Stimulated activated memory B cell treated with anti-CD40 and anti-IgM and Interleukin-4, amounts not matched to agents 10 μg/mL and 1 μg/mL and 100 μg/mL, for 72 hours (primary cell): ENCODE results near the gene TCTN2.

Experiments
- ATAC-seq: fragments of 150-1000 bp; cut with Tn5 transposase; 2 replicates; pipeline ENCODE4 v1.10.0; 2021
- H3K27ac Mint-ChIP-seq: one replicate; pipeline ENCODE4 v1.8.0; 2022; ENCODE audit warnings: mild to moderate bottlenecking, mixed read lengths
- H3K27me3 Mint-ChIP-seq: one replicate; pipeline ENCODE4 v1.8.0; 2022; ENCODE audit warnings: mixed read lengths
- H3K36me3 Mint-ChIP-seq: one replicate; pipeline ENCODE4 v1.8.0; 2022; ENCODE audit warnings: mixed read lengths
- H3K4me1 Mint-ChIP-seq: one replicate; pipeline ENCODE4 v1.8.0; 2022; ENCODE audit warnings: mixed read lengths
- H3K4me3 Mint-ChIP-seq: one replicate; pipeline ENCODE4 v1.8.0; 2022; ENCODE audit warnings: mild to moderate bottlenecking, moderate library complexity, mixed read lengths
- H3K9me3 Mint-ChIP-seq: one replicate; pipeline ENCODE4 v1.8.0; 2022; ENCODE audit warnings: mixed read lengths

Gene TCTN2

DNA sequence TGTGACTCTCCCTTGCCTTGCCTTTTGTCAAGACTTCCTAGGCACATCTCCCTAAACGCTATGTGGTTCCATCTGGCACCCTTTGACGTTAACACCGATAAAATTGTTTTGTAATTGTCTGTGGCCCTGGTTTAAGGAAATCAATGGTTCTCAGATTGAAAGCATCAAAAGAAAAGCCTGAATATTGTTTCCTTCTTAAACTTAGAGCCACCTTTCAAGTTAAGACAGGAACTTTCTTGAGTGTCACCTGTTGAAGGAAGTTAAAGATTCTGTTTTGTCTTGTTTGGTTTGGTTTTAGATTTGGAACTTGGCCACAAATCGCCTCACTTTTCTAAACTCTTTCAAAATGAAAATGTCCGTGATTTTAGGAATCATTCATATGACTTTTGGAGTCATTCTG lies 76.4 kb downstream of the TCTN2 start:
- peaks cover 73% of the 10 kb centered on the region for H3K36me3 Mint-ChIP-seq
- no peak overlapping the region for H3K4me3 Mint-ChIP-seq
- no peak overlapping the region for H3K27ac Mint-ChIP-seq
- H3K4me1 Mint-ChIP-seq = peaks cover 9% of the 10 kb centered on the region
- no peaks in the 10 kb centered on the region for H3K9me3 Mint-ChIP-seq
- no peak for ATAC-seq
- H3K27me3 Mint-ChIP-seq = no peaks in the 10 kb centered on the region

GRCh38 chr12:123748161-123748560 lies 77.2 kb downstream of the TCTN2 start:
- Mint-ChIP-seq H3K9me3 (no peaks in the 10 kb centered on the region), H3K27ac (no peak overlapping the region), H3K4me1 (peaks cover 3% of the 10 kb centered on the region), H3K4me3 (no peak overlapping the region), H3K27me3 (no peaks in the 10 kb centered on the region), H3K36me3 (peaks cover 73% of the 10 kb centered on the region)
- ATAC-seq = no peak

GRCh38 chr12:123748661-123749060 lies 77.7 kb downstream of the TCTN2 start:
- H3K27ac Mint-ChIP-seq = no peak overlapping the region
- ATAC-seq = no peak
- H3K9me3 Mint-ChIP-seq = no peaks in the 10 kb centered on the region
- no peaks in the 10 kb centered on the region for H3K27me3 Mint-ChIP-seq
- no peaks in the 10 kb centered on the region for H3K4me1 Mint-ChIP-seq
- H3K36me3 Mint-ChIP-seq = peaks cover 73% of the 10 kb centered on the region
- H3K4me3 Mint-ChIP-seq = no peak overlapping the region

- ATAC-seq = no peak
- H3K36me3 Mint-ChIP-seq = peaks cover 72% of the 10 kb centered on the region
- H3K4me3 Mint-ChIP-seq = no peak overlapping the region
- H3K4me1 Mint-ChIP-seq = no peaks in the 10 kb centered on the region
- no peaks in the 10 kb centered on the region for H3K9me3 Mint-ChIP-seq
- H3K27ac Mint-ChIP-seq = no peak overlapping the region
- H3K27me3 Mint-ChIP-seq = no peaks in the 10 kb centered on the region
These were observed 78.4 kb downstream of the TCTN2 start for GRCh38 chr12:123749355-123749754.

DNA sequence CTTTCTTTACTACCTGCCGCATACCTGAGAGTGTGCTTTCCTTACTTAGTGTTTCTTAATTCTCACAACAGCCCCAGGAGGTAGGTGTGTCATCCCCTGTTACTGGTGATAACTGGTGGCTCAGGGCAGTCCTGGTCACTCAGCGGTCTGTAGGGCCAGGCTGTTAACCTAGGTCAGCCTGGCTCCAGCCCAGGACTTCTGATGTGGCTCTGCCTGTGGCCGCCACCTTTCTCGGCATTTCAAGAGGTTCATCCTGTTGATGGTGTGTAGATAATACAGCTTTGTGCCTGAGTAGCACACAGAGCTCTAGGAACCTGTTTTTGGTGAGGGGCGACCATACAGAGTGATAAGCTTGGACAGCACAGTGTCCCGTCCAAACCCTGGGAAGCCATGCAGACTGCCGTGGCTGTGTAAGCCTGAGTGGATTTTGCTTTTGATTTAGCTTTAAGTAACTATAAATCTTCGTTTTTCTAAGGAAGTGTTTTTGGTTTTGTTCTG lies 79.3 kb downstream of the TCTN2 start:
- no peak for ATAC-seq
- Mint-ChIP-seq H3K36me3 (peaks cover 67% of the 10 kb centered on the region), H3K27me3 (no peaks in the 10 kb centered on the region), H3K9me3 (no peaks in the 10 kb centered on the region), H3K27ac (no peak overlapping the region), H3K4me1 (no peaks in the 10 kb centered on the region), H3K4me3 (no peak overlapping the region)

DNA sequence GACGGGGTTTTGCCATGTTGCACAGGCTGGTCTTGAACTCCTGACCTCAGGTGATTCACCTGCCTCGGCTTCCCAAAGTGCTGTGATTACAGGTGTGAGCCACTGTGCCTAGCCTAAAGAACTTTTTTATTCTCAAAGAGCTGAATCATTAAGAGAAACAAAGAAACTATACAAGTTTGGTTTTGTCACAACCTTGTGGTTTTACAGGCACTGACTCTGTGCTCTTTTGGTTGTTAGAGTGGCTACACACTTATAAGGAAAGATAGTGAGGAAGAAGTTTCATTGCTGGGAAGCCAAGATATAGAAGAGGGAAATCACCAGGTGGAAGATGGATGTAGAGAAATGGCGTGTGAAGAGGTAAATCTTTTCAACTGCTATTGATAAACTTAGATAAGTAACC lies 81.1 kb downstream of the TCTN2 start:
- Mint-ChIP-seq H3K36me3 (peaks cover 55% of the 10 kb centered on the region), H3K4me1 (no peaks in the 10 kb centered on the region), H3K27ac (no peak overlapping the region), H3K4me3 (no peak overlapping the region), H3K9me3 (no peaks in the 10 kb centered on the region), H3K27me3 (no peaks in the 10 kb centered on the region)
- no peak for ATAC-seq

DNA sequence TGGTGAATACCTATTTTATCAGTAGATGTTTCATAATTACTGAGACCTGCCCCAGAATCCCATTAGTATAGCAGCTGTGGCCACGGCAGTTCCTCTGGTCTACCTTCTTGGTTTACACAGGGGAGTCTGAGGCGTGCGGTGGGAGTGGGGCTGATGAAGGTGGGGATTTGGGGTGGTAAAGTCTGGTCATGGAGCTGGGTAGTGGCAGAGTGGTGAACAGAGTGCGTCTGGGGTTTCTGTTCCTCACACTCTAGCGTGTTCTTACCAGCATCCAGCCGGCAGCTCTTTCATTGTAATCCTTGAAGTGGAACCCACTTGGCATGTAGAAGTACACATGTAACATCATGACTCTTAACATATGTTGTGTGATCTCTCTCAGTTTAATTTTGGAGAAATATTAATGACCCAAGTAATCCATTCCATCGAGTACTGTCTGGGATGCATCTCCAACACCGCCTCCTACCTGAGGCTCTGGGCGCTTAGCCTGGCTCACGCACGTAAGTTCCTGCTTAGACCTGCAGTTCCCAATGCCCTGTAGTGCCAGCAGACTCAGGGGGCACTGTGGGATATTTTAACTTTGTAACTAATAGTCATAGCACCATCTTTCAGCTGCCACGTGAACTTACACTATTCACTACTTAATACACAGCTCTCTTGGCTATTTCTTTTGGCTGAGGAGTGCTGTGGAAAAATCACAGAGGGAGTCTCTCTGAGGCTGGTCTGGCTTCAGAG lies 83.3 kb downstream of the TCTN2 start:
- peaks cover 48% of the 10 kb centered on the region for H3K36me3 Mint-ChIP-seq
- H3K27ac Mint-ChIP-seq = no peak overlapping the region
- no peaks in the 10 kb centered on the region for H3K27me3 Mint-ChIP-seq
- ATAC-seq = no peak
- H3K4me1 Mint-ChIP-seq = no peaks in the 10 kb centered on the region
- no peak overlapping the region for H3K4me3 Mint-ChIP-seq
- no peaks in the 10 kb centered on the region for H3K9me3 Mint-ChIP-seq

DNA sequence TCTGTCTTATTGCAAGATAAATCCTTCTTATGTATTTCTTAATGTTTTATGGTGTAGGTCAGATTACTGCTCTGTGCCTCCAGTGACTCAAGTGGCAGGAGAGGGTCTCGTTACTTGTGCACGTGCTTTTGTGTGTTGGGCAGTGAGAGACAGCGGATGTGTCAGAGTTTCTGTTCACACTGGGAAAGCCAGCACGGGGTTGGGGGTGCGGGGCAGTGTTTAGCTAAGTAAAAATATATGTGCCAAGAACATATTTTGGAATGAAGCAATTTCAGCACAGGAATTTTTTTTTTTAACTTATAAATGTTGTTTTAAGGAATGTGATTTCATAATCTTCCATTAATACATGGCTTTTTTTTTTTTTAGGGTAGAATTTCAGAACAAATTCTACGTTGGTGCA lies 86.6 kb downstream of the TCTN2 start:
- H3K27me3 Mint-ChIP-seq = no peaks in the 10 kb centered on the region
- H3K9me3 Mint-ChIP-seq = no peaks in the 10 kb centered on the region
- no peak for ATAC-seq
- H3K4me1 Mint-ChIP-seq = peaks cover 2% of the 10 kb centered on the region
- H3K36me3 Mint-ChIP-seq = peaks cover 29% of the 10 kb centered on the region
- no peak overlapping the region for H3K4me3 Mint-ChIP-seq
- no peak overlapping the region for H3K27ac Mint-ChIP-seq
